Activated B cell treated with CpG ODN at 0.5 μM for 24 hours (primary cell): Measurements from ENCODE around the gene GRHL1. TPM values are rescaled to one million over a fixed set of nuclear protein-coding genes. Genes with fewer than 3 reads are reported as not detected.

Experiments
- ATAC-seq: fragments of 200-7000 bp; cut with Tn5 transposase; one replicate; pipeline ENCODE4 v1.10.0; 2021; ENCODE audit warnings: low read depth, mild to moderate bottlenecking, moderate library complexity
- CTCF ChIA-PET: fragments of 350-600 bp; sonication (Branson Sonifier 250); formaldehyde crosslinking; loops from one replicate; lab custom pipeline; 2021; ENCODE audit warnings: antibody characterized with exemption; lab: Charles Lee
- POLR2A ChIA-PET: fragments of 350-600 bp; sonication (Branson Sonifier 250); formaldehyde crosslinking; loops from one replicate; lab custom pipeline; 2021; ENCODE audit warnings: antibody characterized with exemption; lab: Charles Lee
- DNase-seq: peaks from one replicate; pipeline ENCODE4 v3.0.0; 2022
- H3K27ac Mint-ChIP-seq: one replicate; pipeline ENCODE4 v1.8.0; 2020; ENCODE audit warnings: mixed read lengths
- H3K27me3 Mint-ChIP-seq: one replicate; pipeline ENCODE4 v1.8.0; 2021; ENCODE audit warnings: mixed read lengths
- H3K36me3 Mint-ChIP-seq: one replicate; pipeline ENCODE4 v1.8.0; 2021; ENCODE audit warnings: low read depth, mixed read lengths
- H3K4me1 Mint-ChIP-seq: one replicate; pipeline ENCODE4 v1.8.0; 2021; ENCODE audit warnings: mixed read lengths
- H3K4me3 Mint-ChIP-seq: one replicate; pipeline ENCODE4 v1.8.0; 2020; ENCODE audit warnings: mild to moderate bottlenecking, mixed read lengths
- H3K9me3 Mint-ChIP-seq: one replicate; pipeline ENCODE4 v1.8.0; 2020; ENCODE audit warnings: mixed read lengths
- intact Hi-C: fragments of 100-400 bp; cut with micrococcal nuclease; formaldehyde crosslinking; loops from one replicate; pipeline ENCODE4 v1.15.1; 2024
- total RNA-seq: library from RNA; stranded (reverse); gene quantifications from 2 replicates; pipeline ENCODE4 v1.2.3, GENCODE V29; 2022
- TF ChIP-seq, protein P1 (sequence below): fragments of 200-600 bp; IDR thresholded peaks from one replicate; pipeline ENCODE4 v1.8.0; 2022; ENCODE audit warnings: antibody characterized with exemption, mild to moderate bottlenecking

GRHL1 gene
- total RNA-seq, 1 donor from 2014 or later, result 0.95 TPM

DNA sequence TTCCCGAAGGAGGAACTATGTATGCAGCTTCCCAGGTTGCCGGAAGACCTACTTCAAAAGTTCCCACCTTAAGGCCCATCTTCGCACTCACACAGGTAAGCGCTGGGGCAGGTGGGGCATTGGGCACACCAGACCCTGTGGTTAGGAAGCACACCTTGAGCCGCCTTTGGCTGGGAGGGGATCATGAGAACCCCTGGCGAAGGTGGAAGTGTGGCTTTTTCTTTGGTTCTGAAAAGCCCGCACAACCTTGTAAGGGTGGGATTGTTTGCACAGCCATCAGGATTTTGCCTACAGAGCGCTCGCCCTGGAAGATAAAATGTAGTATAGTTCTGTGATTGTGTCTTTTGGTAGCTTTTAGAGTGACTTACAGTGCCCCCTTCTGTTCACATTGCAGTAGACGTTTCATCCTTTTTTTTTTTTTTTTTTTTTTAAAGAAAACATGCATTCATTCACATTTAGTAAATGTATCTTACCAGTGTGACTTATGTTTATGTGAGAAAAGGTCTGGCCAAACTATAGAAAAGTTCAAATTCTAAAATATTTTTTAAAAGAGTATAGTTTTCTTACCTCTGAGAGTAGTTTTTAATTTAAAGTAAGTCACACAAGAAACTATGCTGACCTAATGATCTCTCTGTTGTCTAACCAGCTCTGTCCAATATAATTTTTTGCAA, 97.1 kb downstream of the GRHL1 start:
- ChIA-PET POLR2A (interaction anchor here (0.6 to 2.5 kb wide), 5 partner anchors 19 to 399 kb away, joined by 3 to 12 read pairs (median 7); no protein-coding TSS in a partner anchor), CTCF (interaction anchor here (1.1 to 11.1 kb wide), 9 partner anchors 9 to 249 kb away, joined by 3 to 208 read pairs (median 15); no protein-coding TSS in a partner anchor)
- H3K4me3 Mint-ChIP-seq, result no peak overlapping the region
- DNase-seq, result no peak
- H3K4me1 Mint-ChIP-seq, result peaks cover 14% of the 10 kb centered on the region
- TF ChIP-seq, protein P1, sequence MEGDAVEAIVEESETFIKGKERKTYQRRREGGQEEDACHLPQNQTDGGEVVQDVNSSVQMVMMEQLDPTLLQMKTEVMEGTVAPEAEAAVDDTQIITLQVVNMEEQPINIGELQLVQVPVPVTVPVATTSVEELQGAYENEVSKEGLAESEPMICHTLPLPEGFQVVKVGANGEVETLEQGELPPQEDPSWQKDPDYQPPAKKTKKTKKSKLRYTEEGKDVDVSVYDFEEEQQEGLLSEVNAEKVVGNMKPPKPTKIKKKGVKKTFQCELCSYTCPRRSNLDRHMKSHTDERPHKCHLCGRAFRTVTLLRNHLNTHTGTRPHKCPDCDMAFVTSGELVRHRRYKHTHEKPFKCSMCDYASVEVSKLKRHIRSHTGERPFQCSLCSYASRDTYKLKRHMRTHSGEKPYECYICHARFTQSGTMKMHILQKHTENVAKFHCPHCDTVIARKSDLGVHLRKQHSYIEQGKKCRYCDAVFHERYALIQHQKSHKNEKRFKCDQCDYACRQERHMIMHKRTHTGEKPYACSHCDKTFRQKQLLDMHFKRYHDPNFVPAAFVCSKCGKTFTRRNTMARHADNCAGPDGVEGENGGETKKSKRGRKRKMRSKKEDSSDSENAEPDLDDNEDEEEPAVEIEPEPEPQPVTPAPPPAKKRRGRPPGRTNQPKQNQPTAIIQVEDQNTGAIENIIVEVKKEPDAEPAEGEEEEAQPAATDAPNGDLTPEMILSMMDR, result peak; percentile 35
- intact Hi-C loops, result loop anchor here (1.0 to 2.0 kb wide), 3 partner anchors 64 to 906 kb away; no protein-coding TSS in a partner anchor
- no peaks in the 10 kb centered on the region for H3K27me3 Mint-ChIP-seq
- no peaks in the 10 kb centered on the region for H3K9me3 Mint-ChIP-seq
- no peak for ATAC-seq
- H3K27ac Mint-ChIP-seq, result no peak overlapping the region
- peaks cover 54% of the 10 kb centered on the region for H3K36me3 Mint-ChIP-seq

Other genes starting within 250 kb of the GRHL1 start
- 26.4 and 28.7 TPM in 2 replicates for gene TAF1B, start 108.2 kb upstream of the GRHL1 start, total RNA-seq
- 8.2 and 10.2 TPM in 2 replicates for gene KLF11, start 91.9 kb downstream of the GRHL1 start, total RNA-seq
- 0.42 and 0.44 TPM in 2 replicates for gene CYS1, start 128.7 kb downstream of the GRHL1 start, total RNA-seq
- 8.6 and 9.3 TPM in 2 replicates for gene RRM2, start 171.0 kb downstream of the GRHL1 start, total RNA-seq